HG03575 (cell line): ENCODE measurements around the gene GBGT1.

Experiments used
- ATAC-seq: cut with Tn5 transposase; IDR thresholded peaks from one replicate; pipeline ENCODE4 v1.9.1; 2021; ENCODE audit not compliant: unreplicated experiment, insufficient number of reproducible peaks, low FRiP score; ENCODE audit errors: extremely low read depth

Gene GBGT1

DNA sequence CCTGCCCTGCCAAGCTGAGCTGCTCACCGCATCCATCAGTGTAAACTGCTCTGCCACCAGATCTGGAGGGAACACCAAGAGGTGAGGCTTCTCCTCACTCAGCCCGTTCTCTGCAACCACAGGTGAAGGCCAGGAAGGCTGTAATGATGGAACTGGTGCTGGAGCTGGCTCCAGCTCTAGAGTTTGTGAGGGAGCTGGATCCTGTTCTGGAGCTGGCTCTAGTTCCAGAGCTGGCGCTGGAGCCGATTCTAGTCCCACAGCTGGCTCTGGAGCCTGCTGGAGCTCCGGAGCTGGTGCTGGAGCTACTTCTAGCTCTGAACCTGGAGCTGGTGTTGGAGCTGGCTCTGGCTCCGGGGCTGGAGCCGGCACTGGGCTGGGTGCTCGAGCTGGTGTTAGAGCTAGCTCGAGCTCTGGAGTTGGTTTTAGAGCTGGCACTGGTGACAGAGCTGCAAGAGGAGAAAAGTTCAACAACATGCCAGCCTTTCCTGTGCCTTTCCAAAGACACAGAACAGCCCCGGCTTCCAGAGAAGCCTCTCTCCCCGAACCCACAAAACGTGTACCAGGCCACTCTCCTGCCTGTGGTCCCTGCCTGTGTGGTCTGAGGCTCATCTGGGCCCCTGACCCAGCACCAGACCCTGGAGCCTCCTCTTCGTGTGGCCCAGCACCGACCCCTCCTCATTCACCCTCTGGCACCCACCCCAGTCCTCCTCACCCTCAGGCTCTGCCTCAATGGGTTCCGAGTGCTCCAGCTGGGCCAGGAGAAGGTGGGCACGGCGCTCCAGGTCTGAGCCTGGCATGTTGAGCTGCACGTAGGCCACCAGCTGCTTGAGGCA is 55.5 kb downstream of the GBGT1 start:
- no peak for ATAC-seq

DNA sequence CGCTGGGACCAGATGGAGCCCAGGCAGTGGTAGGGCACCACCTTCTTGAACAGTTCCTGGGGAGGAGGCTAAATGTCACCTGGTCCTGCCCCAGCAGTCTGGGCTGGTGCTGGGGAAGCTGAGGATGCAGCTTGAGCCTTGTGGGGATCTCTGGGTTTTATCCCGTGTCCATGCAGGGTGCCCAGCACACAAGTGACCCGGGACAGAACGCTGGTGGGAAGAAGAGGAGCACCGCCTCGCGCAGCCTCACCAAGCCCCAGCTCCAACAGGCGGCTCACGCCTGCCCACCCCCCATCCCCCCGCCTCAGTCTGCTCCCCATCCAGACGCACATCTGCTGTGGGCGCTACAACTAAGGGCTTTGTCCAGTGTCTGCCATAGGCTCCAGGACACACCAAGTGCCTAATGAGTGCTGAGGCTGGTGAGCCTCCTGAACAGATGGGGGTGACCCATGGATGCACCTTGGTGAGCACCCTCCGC is 56.4 kb downstream of the GBGT1 start:
- no peak for ATAC-seq

DNA sequence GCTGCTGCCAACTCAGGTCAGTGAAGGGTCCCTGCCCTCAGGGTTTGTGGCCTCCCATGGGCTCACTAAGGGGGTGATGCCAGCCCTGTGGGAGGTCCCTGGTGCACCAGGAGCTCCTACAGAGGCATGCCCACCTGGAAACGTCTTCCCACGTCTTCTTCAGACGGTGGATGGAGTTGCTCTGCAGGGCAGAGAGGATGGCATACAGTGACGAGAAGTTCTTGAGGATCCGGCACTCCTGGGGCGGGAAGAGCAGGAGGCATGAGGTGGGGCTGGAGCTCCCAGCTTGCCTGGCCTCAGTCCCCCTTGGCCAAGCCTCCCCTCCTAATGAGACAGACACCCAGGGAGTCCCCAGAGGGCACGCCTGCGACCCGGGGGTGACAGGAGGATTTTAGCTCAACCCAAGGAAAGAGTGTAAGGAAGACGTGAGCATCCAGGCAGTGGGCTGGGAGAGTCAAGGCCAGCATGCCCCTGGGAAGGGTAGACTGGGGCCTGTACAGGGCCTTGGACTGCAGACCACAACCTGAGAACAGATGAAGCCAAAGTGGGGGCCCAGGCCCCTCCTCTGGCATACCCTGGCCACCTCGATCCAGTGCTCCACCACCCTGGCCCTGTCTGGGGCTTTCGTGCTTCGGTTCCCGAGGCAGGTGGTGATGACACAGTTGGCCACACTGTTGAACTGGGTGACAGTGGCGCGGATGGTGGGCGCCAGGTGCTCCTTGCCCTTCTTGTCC is 57.0 kb downstream of the GBGT1 start:
- no peak for ATAC-seq

DNA sequence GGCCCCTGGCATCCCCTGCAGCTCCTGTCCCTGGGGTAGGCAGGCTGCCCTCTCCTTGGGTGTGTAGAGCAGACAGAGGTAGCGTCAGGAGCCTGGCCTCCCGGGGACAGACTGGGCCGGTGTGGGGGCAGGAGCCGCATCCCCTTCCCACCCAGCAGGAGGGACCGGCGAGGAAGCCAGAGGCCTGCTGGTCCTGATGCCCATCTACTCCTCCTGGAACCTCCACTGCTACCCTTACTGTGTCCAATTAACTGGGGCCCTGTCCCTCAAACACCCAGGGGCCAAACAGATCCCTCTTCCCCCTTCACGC is 58.3 kb downstream of the GBGT1 start:
- ATAC-seq: no peak

DNA sequence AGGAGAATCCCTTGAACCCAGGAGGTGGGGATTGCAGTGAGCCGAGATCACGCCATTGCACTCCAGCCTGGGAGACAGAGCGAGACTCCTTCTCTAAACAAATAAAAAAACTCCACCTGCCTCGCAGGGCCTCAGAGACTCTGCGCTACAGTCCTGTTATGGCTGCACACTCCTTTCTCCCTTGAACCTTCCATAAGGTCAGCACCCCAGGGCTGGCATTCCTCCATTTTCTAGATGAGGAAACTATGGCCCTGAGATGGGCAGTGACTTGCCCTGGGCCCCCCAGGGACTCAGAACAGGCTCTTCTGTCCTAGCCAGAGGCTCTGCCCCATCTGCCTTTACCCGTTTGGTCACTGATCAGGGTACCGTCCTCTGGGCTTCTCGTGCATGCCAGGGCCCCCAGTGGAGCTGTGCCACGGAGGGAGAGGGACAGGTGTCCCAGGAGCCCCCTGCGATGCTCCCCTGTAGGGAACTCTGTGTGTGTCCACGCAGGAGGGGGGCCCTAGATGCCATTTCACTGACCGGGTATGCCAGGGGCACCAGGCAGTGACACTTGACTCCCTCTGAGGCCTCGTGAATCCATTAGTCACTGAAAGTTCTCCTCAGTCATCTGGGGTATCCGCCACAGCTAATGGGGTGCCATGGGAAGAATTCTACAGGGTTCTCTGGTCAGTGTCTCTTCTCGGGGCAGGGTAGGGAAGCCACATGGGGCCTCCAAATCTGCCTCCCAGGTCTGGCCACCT is 58.8 kb downstream of the GBGT1 start:
- ATAC-seq: no peak

DNA sequence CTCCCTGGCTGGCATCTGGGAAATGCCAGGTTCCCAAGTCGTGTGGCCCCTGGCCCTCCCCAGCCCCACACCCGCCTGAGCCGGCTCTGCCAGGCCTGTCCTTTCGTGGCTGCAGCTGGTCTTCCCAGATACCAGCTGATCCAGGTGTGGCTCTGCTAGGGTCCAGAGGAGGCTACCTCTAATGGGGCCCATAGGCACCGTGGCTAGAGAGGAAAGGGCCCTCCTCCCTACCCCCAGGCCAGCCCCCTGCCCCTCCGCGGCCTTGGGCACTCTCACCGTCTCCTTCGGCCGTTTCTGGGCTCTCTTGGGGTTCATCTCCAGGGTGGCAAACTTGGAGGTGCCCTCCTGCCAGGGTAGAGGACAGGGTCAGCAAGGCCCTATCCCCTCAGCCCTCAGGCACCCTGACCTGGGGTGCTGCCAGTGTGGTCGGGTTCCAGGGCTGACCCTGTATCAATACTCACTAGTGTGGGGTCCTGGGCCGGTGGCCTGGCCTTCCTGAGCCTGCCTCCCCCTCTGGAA is 59.7 kb downstream of the GBGT1 start:
- no peak for ATAC-seq

DNA sequence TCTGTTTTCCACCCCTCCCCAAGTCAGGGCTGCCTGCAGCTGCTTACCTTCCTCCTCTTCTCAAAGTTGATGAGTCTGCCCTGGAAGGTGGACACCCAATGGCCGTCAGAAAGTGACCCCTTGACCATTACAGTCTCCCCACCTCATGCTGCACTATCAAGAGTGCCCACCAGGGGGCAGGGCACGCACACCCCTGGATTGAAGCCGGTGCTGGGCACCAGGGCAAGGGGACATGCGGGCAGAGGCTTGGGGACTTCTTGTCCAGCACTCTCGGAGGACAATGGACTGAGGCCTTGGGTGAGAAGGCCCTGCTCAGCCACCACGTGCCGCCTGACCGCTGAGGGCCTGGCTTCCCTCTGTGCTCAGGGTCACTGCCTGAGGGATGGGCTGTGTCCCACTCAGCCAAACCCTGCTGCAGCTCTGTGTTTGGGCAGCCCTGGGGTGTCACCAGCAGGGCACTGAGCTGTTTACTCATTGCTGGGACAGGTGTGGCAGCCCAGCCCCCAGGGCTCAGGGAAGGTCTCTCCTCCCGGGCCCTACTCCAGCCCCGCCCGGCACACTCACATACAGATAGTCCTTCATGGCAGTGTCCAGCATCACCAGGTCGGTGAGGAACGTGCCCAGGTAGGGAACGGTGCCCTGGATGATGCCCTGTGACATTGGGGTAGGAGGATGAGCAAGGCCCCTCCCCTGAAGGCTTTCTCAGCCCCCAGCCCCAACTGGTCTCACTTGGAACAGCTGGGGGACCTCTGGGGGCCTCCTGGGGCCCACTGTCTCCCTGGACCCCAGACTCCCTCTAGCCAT is 60.3 kb downstream of the GBGT1 start:
- no peak for ATAC-seq
